ENCODE data around the gene TEX28.
"Not testable (repeated sequence)": the region's sequence is repeated elsewhere in the genome, so short reads cannot be mapped to it uniquely, and the experiment has no call there.

DNA sequence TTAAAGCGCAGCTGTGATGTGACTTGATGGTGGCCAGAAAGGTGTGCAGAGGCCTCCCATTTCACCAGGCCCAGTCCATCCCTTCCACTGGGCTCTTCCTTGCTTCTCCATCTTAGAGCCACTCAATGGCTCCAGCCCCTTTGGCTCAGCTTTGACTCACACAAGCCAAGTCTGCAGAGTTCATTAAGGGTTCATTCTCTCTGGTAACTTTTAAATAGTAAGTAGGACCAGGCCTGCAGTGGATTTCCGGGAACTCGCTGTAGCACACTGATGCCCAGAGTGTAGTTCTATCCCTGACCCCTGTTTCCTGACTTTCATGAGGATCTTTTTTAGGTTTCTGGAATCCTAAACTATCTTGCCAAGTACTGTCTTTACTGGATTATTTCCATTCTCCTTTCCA, 25.7 kb downstream of the TEX28 start:
- TF ChIP-seq POLR2A (IDR thresholded peaks at IDR 0.05; ENCODE audit: low read length); GATA1 (IDR thresholded peaks at IDR 0.05; ENCODE audit: low read depth, low read length): not testable (repeated sequence)

All from erythroblast (primary cell).